ENCODE measurements around the gene RAMP3.

DNA sequence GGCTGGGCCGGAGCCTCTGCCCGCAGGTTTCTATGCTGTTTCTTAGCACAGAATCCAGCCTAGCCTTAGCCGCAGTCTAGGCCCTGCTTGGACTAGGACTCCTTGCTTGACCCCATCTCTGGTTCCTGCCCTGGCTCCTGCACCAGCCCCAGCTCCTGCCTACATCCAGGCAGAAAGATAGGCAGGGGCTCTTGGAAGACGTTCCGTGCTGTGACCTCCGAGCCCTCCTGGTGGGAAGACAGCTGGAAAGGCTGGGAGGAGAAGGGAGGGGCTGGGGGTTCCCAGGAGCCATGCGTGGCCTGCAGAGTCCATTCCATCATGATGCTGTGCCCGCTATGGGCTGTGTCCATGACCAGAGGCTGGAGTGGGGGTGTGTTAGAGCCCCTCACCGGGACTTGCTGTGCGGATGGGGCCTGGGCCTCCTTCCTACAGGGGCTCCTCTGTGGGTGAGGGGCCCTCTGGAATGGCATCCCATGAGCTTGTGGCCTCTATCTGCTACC lies 26.2 kb downstream of the RAMP3 start:
- TF ChIP-seq, protein P1, sequence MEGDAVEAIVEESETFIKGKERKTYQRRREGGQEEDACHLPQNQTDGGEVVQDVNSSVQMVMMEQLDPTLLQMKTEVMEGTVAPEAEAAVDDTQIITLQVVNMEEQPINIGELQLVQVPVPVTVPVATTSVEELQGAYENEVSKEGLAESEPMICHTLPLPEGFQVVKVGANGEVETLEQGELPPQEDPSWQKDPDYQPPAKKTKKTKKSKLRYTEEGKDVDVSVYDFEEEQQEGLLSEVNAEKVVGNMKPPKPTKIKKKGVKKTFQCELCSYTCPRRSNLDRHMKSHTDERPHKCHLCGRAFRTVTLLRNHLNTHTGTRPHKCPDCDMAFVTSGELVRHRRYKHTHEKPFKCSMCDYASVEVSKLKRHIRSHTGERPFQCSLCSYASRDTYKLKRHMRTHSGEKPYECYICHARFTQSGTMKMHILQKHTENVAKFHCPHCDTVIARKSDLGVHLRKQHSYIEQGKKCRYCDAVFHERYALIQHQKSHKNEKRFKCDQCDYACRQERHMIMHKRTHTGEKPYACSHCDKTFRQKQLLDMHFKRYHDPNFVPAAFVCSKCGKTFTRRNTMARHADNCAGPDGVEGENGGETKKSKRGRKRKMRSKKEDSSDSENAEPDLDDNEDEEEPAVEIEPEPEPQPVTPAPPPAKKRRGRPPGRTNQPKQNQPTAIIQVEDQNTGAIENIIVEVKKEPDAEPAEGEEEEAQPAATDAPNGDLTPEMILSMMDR (conservative IDR thresholded peaks at IDR 0.05; ENCODE audit: low read depth, low read length): no peak
- TF ChIP-seq EZH2phosphoT487 (IDR thresholded peaks at IDR 0.05; ENCODE audit: borderline replicate concordance, low read length): no peak
